BLaER1 (cell line): ENCODE data around the gene CREG2.
"Not testable (repeated sequence)": the region's sequence is repeated elsewhere in the genome, so short reads cannot be mapped to it uniquely, and the experiment has no call there.

ENCODE experiments used
- H3K27ac ChIP-seq: shearing (Covaris generic); formaldehyde crosslinking; 2 replicates; pipeline ENCODE4 v1.8.1; 2022
- H3K27me3 ChIP-seq: shearing (Covaris generic); formaldehyde crosslinking; 2 replicates; pipeline ENCODE4 v1.8.1; 2022
- H3K36me3 ChIP-seq: shearing (Covaris generic); formaldehyde crosslinking; 2 replicates; pipeline ENCODE4 v1.8.1; 2022
- H3K4me1 ChIP-seq: shearing (Covaris generic); formaldehyde crosslinking; 2 replicates; pipeline ENCODE4 v1.8.1; 2022
- H3K4me2 ChIP-seq: shearing (Covaris generic); formaldehyde crosslinking; 2 replicates; pipeline ENCODE4 v1.8.1; 2022
- H3K4me3 ChIP-seq: shearing (Covaris generic); formaldehyde crosslinking; 2 replicates; pipeline ENCODE4 v1.8.1; 2022
- H3K9ac ChIP-seq: shearing (Covaris generic); formaldehyde crosslinking; 2 replicates; pipeline ENCODE4 v1.8.1; 2022
- H3K9me3 ChIP-seq: shearing (Covaris generic); formaldehyde crosslinking; 2 replicates; pipeline ENCODE4 v1.8.1; 2022
- H4K20me1 ChIP-seq: shearing (Covaris generic); formaldehyde crosslinking; 2 replicates; pipeline ENCODE4 v1.8.1; 2022
- Cebpa-rat ChIP-seq: shearing (Covaris generic); IDR thresholded peaks from 2 replicates; pipeline ENCODE4 v1.8.1; 2022

Gene CREG2

DNA sequence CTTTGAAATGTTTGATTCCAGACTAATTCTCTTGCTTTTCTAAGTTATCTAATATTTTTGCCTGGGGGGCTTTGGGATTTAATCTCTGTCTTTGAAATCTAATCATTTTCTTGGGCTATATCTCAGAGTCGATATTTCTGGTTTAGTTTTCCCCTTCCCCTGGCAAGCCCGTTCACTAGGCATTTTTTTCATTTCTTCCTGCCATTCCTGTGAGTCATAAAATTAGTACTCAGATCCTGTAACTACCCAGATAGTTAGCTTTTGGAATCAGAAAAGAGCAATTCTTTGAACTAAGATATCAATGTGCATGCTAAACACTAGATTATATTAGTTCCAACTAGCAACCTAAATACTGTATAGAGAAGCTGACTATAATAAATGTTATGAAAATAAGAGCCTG lies 49.4 kb downstream of the CREG2 start:
- Histone ChIP-seq H3K4me3 (no peak overlapping the region), H3K9me3 (no peaks in the 10 kb centered on the region), H3K4me1 (peaks cover 22% of the 10 kb centered on the region), H3K36me3 (no peaks in the 10 kb centered on the region), H3K27me3 (no peaks in the 10 kb centered on the region), H3K9ac (no peak overlapping the region), H3K4me2 (no peak overlapping the region), H4K20me1 (no peaks in the 10 kb centered on the region), H3K27ac (no peak overlapping the region)
- no peak for TF ChIP-seq Cebpa-rat

DNA sequence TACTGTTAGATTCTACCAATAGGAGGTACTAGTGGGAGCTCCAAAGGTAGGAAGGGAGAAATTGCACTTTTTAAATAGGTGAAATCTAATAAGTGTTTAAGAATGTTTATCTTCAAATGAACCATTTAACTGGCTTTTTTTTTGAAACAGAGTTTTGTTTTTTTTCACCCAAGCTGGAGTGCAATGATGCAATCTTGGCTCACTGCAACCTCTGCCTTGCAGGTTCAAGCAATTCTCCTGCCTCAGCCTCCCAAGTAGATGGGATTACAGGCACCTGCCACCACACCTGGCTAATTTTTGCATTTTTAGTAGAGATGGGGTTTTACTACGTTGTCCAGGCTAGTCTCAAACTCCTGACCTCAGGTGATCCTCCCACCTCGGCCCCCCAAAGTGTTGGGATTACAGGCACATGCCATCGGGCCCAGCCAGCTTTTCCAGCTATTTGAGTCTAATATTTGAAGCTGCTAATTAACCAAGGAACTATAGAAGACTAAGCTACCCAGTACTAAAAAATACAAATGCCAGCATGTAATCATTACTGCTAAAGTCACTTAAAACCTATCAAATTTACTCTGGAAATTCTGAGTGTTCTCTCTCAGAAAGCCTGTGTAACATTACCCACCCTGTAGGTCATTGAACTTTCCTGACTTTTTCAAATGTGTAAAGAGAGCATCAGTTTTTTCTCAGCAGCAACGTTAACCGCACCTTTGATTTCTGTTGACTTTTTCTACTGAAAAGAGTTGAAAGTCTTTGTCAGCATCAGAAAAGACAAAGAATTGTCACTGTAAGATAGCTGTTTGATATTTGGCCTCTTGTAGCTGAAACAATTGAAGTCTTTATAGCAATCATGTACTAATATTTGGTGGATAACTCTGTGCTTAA lies 54.2 kb downstream of the CREG2 start:
- no peak overlapping the region for H3K9ac ChIP-seq
- TF ChIP-seq Cebpa-rat, result no peak
- H4K20me1 ChIP-seq, result no peaks in the 10 kb centered on the region
- no peak overlapping the region for H3K27ac ChIP-seq
- no peak overlapping the region for H3K4me3 ChIP-seq
- H3K27me3 ChIP-seq, result no peaks in the 10 kb centered on the region
- peaks cover 36% of the 10 kb centered on the region for H3K4me1 ChIP-seq
- H3K9me3 ChIP-seq, result no peaks in the 10 kb centered on the region
- no peaks in the 10 kb centered on the region for H3K36me3 ChIP-seq
- H3K4me2 ChIP-seq, result no peak overlapping the region

DNA sequence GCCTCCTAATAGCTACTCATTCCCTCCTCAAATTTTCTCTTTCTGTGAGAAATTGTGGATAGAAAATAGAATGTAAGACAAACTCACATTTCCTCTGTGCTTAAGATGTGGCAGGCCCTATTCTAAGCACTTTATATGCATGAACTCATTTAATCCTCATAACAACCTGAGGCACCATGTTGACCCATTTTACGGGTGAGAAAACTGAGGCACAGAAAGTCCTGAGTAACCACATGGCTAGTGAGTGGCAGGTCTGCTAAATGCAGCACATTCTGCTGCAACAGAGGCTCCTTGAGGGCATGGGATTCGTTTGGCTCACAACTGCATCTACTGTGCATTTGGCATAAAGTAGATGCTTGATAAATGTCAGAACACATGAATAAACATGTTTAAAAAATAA lies 56.1 kb downstream of the CREG2 start:
- no peak for TF ChIP-seq Cebpa-rat
- H3K27ac ChIP-seq, result no peak overlapping the region; the same call in 1 of the 2 replicates
- H3K9me3 ChIP-seq, result no peaks in the 10 kb centered on the region; the same call in 1 of the 2 replicates

GRCh38 chr2:101330253-101330933 lies 56.9 kb downstream of the CREG2 start:
- H3K27me3 ChIP-seq, result no peaks in the 10 kb centered on the region
- peak overlapping the region; percentile 39 for H3K4me2 ChIP-seq
- H4K20me1 ChIP-seq, result no peaks in the 10 kb centered on the region
- no peak overlapping the region for H3K4me3 ChIP-seq
- H3K4me1 ChIP-seq, result peaks cover 45% of the 10 kb centered on the region
- H3K9ac ChIP-seq, result no peak overlapping the region
- TF ChIP-seq Cebpa-rat, result no peak
- no peaks in the 10 kb centered on the region for H3K36me3 ChIP-seq
- H3K9me3 ChIP-seq, result peaks cover 8% of the 10 kb centered on the region; the same call in 1 of the 2 replicates
- H3K27ac ChIP-seq, result peak overlapping the region; percentile 45; the same call in 1 of the 2 replicates

More for the DNA sequence above, 56.1 kb downstream of the CREG2 start:
- no peaks in the 10 kb centered on the region for H3K36me3 ChIP-seq
- H3K4me2 ChIP-seq, result no peak overlapping the region
- no peak overlapping the region for H3K4me3 ChIP-seq
- H4K20me1 ChIP-seq, result no peaks in the 10 kb centered on the region
- no peaks in the 10 kb centered on the region for H3K27me3 ChIP-seq
- H3K4me1 ChIP-seq, result peaks cover 45% of the 10 kb centered on the region
- H3K9ac ChIP-seq, result no peak overlapping the region

GRCh38 chr2:101329026-101329425 lies 58.3 kb downstream of the CREG2 start:
- Histone ChIP-seq H4K20me1 (no peaks in the 10 kb centered on the region), H3K9me3 (peaks cover 8% of the 10 kb centered on the region; the same call in 1 of the 2 replicates), H3K27ac (peak overlapping the region; percentile 72), H3K4me3 (no peak overlapping the region), H3K4me2 (peak overlapping the region; percentile 73), H3K4me1 (peaks cover 38% of the 10 kb centered on the region), H3K27me3 (no peaks in the 10 kb centered on the region), H3K36me3 (no peaks in the 10 kb centered on the region), H3K9ac (no peak overlapping the region)
- no peak for TF ChIP-seq Cebpa-rat

DNA sequence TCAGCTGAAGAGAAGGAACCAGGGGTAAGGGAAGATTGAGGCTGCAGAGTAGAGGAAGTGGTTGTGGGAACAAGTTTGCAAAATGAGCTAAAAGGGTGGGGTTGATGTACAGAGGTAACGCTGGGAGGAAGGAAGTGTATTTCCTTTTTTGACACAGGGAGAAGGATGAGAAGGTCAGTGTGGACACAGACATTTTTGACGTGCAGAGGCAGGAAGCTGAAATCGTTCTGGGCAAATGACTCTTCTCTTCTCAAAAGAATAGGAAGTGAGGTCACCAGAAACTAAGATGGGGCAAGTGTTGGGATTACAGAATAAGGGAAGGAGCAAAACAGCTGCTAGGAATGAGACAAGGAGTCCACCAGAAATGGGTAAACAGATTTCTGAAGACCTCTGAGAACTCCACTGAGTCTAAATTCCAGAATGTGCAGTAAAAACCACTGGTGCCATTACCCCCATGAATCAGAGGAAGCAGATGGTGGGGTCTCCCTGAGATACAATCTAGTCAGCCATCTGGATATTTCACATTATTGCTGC lies 58.8 kb downstream of the CREG2 start:
- Histone ChIP-seq H3K4me3 (0 out of 2 replicates have a peak overlapping the region, but pooled peaks have one; percentile 11), H3K4me2 (peak overlapping the region; percentile 73), H3K9ac (peak overlapping the region; percentile 26; the same call in 1 of the 2 replicates), H3K9me3 (peaks cover 8% of the 10 kb centered on the region; the same call in 1 of the 2 replicates), H3K4me1 (peaks cover 38% of the 10 kb centered on the region), H3K27me3 (no peaks in the 10 kb centered on the region), H3K27ac (peak overlapping the region; percentile 72), H4K20me1 (no peaks in the 10 kb centered on the region), H3K36me3 (no peaks in the 10 kb centered on the region)
- TF ChIP-seq Cebpa-rat, result no peak

DNA sequence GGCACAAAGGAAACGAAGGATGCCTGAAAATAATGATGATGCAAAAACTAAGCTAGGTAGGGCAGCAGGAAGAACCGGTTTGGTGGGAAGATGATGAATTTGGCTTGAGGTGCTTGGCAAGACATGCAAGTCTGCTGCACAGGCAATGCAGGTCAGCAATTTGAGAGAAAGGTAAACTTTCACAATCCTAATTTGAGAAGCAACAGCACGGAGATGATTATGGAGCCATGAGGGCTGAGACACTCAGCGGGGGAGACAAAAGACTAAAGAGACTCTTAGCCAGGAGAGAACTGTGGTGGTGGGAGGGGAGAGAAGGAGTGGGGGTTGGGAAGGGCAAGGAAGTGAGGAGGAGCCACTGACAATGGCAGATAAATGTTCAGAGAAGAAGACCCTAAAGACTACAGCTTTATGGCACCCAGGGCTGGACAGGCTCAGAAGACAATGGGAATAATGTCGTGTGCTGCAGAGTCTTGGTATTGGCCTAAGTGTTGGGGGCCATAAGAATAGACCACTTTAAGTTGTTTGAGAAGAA lies 59.4 kb downstream of the CREG2 start:
- TF ChIP-seq Cebpa-rat, result no peak
- H3K27me3 ChIP-seq, result no peaks in the 10 kb centered on the region
- peak overlapping the region; percentile 26; the same call in 1 of the 2 replicates for H3K9ac ChIP-seq
- H3K4me3 ChIP-seq, result peak overlapping the region; percentile 11; the same call in 1 of the 2 replicates
- peak overlapping the region; percentile 73 for H3K4me2 ChIP-seq
- H3K9me3 ChIP-seq, result peaks cover 8% of the 10 kb centered on the region; the same call in 1 of the 2 replicates
- no peaks in the 10 kb centered on the region for H4K20me1 ChIP-seq
- peaks cover 38% of the 10 kb centered on the region for H3K4me1 ChIP-seq
- peak overlapping the region; percentile 72 for H3K27ac ChIP-seq
- no peaks in the 10 kb centered on the region for H3K36me3 ChIP-seq

DNA sequence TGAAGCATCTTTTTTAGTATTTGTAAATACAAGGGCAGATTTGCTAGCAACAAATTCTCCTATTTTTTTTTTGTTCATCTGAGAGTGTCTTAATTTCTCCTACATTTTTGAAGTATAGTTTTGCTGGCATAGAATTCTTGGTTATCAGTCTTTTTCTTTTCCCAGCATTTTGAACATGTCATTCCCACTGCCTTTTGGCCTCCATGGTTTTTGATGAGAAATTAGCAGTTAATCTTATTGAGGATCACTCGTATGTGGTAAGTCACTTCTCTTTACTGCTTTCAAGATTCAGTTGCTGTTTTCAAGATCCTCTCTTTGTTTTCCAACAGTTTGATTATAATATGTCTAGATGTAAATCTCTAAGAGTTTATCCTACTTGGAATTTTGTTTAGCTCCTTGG lies 61.9 kb downstream of the CREG2 start:
- Histone ChIP-seq H3K4me3 (no peak overlapping the region), H3K4me1 (peaks cover 32% of the 10 kb centered on the region), H3K27ac (no peak overlapping the region), H3K9ac (no peak overlapping the region), H3K27me3 (no peaks in the 10 kb centered on the region), H3K4me2 (no peak overlapping the region), H3K36me3 (no peaks in the 10 kb centered on the region), H3K9me3 (peaks cover 8% of the 10 kb centered on the region; the same call in 1 of the 2 replicates), H4K20me1 (no peaks in the 10 kb centered on the region)
- TF ChIP-seq Cebpa-rat, result no peak

- not testable (repeated sequence) for H3K27ac ChIP-seq, H3K4me3 ChIP-seq, H4K20me1 ChIP-seq, H3K27me3 ChIP-seq, H3K4me2 ChIP-seq, H3K36me3 ChIP-seq, H3K4me1 ChIP-seq, H3K9ac ChIP-seq, H3K9me3 ChIP-seq
These were observed 70.7 kb downstream of the CREG2 start for GRCh38 chr2:101316568-101316967.
